NCI-H1092 treated with DMSO at 0.1 percent for 48 hours (cell line): ENCODE data around the gene DDIT3.
"Not testable (repeated sequence)": the region's sequence is repeated elsewhere in the genome, so short reads cannot be mapped to it uniquely, and the experiment has no call there.

Source experiments
- DNase-seq: peaks from one replicate; lab custom pipeline; 2025; lab: John Stamatoyannopoulos, UW

DDIT3 gene

DNA sequence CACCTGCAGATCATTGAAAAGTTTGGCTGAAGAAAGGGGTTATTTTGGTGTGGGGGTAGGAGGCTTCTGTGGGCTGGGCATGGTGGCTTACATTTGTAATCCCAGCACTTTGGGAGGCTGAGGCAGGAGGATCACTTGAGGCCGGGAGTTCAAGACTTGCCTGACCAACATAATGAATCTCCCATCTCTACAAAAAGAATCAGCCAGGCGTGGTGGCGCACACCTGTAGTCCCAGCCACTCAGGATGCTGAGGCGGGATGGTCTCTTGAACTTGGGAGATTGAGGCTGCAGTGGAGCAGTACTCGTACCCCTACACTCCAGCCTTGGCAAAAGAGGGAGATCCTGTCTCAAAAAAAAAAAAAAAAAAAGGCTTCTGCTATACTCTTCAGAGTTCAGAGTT lies 7.0 kb downstream of the DDIT3 start:
- DNase-seq = no peak

DNA sequence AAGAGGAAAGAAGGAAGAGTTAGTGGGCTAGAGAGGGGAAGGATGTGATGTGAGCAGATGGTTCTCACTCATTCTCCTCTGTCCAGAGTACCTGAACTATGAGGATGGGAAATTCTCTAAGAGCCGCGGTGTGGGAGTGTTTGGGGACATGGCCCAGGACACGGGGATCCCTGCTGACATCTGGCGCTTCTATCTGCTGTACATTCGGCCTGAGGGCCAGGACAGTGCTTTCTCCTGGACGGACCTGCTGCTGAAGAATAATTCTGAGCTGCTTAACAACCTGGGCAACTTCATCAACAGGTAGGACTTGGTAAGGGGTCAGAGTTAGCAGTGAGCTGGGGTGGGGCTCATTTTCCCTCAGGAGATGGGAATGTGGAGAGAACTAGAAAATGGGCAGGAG lies 7.6 kb downstream of the DDIT3 start:
- DNase-seq = no peak

DNA sequence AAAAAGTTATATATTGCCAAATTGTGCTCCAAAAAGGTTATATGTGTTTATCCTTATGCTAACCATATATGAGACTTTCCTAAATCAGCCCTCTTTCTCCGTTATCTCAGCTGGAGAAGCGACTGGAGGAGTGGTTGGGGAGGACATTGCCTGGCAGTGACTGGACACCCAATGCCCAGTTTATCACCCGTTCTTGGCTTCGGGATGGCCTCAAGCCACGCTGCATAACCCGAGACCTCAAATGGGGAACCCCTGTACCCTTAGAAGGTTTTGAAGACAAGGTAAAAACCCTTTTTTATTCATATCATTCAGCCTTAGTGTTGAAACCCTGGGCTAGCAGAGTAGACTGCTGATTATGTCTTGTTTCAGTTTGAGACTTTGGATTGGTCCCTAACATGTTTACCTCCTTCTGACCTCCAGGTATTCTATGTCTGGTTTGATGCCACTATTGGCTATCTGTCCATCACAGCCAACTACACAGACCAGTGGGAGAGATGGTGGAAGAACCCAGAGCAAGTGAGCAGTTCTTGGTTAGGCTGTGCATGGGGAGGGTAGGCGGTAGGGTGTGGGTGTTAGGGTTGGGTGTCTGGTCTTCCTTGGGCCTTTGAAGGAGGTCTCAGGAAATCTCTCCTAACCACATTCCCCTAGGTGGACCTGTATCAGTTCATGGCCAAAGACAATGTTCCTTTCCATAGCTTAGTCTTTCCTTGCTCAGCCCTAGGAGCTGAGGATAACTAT lies 8.6 kb downstream of the DDIT3 start:
- DNase-seq = no peak

DNA sequence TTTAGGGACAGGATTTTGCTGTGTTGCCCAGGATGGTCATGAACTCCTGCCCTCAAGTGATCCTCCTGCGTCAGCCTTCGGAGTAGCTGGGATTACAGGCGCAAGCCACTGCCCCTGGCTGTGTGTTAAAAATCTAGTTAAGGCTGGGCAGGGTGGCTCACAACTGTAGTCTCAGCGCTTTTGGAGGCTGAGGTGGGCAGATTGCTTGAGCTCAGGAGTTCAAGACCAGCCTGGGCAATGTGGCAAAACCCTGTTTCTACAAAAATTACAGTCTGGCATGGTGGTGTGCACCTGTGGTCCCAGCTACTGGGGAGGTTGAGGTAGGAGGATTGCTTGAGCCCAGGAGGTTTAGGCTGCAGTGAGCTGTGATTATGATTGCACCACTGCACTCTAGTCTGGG lies 9.2 kb downstream of the DDIT3 start:
- DNase-seq = no peak

DNA sequence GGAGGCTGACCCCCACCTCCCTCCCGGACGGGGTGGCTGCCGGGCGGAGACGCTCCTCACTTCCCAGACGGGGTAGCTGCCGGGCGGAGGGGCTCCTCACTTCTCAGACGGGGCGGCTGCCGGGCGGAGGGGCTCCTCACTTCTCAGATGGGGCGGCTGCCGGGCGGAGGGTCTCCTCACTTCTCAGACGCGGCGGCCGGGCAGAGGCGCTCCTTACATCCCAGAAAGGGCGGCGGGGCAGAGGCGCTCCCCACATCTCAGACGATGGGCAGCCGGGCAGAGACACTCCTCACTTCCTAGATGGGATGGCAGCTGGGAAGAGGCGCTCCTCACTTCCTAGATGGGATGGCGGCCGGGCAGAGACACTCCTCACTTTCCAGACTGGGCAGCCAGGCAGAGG lies 12.5 kb downstream of the DDIT3 start:
- not testable (repeated sequence) for DNase-seq

DNA sequence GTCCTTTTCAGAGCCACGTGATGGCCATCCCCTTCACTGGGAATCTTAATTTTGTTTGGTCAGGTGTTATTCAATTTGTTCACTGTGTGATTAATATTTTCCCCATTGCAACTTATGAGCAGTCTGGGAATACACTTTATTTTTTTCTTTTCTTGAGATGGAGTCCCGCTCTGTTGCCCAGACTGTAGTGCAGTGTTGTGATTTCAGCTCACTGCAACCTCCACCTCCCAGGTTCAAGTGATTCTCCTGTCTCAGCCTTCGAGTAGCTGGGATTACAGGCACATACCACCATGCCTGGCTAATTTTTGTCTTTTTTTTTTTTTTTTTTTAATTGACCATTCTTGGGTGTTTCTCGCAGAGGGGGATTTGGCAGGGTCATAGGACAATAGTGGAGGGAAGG lies 13.8 kb downstream of the DDIT3 start:
- not testable (repeated sequence) for DNase-seq

DNA sequence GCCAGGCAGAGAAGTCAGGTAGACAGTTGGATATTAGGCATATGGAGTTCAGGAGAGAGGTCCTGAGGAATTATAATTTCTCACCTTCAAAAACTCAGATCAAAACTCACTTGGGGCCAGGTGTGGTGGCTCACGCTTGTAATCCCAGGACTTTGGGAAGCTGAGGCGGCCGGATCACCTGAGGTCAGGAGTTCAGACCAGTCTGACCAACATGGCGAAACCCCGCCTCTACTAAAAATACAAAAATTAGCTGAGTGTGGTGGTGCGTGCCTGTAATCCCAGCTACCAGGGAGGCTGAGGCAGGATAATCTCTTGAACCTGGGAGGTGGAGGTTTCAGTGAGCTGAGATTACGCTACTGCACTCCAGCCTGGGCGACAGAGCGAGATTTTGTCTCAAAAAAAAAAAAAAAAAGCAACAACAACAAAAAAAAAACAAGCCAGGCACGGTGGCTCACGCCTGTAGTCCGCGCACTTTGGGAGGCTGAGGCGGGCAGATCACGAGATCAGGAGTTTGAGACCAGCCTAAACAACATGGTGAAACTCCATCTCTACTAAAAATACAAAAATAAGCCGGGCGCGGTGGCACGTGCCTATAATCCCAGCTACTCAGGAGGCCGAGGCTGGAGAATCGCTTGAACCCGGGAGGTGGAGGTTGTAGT lies 17.9 kb downstream of the DDIT3 start:
- DNase-seq = not testable (repeated sequence)

DNA sequence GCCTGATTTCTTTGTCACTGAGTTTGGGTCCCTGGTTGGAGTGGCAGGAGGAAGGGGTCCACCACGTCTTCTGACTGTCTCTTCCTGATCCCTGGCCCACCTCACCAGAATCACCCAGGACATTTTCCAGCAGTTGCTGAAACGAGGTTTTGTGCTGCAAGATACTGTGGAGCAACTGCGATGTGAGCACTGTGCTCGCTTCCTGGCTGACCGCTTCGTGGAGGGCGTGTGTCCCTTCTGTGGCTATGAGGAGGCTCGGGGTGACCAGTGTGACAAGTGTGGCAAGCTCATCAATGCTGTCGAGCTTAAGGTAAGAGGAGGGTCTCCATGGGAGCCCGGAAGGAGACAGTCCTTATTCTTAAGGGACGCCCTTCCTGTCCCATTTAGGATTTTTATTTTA lies 20.1 kb downstream of the DDIT3 start:
- no peak for DNase-seq

DNA sequence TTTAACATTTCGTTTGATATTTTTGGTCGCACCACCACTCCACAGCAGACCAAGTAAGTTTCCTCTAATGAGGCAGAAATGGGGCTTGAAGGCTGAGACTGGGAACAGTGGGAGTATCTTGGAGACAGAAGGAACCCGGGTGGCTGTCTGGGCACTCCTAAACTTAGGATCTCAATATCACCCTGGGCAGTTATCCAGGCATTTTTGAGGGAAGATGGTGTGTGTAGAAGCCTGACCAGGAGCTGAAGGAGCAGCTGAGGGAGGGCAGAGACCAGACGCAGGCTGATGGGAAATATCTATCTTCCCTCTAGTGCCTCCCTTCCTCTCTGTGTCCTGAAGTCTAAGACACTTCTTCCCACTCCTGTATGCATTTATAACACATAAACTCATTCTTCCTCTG lies 21.7 kb downstream of the DDIT3 start:
- DNase-seq = no peak

DNA sequence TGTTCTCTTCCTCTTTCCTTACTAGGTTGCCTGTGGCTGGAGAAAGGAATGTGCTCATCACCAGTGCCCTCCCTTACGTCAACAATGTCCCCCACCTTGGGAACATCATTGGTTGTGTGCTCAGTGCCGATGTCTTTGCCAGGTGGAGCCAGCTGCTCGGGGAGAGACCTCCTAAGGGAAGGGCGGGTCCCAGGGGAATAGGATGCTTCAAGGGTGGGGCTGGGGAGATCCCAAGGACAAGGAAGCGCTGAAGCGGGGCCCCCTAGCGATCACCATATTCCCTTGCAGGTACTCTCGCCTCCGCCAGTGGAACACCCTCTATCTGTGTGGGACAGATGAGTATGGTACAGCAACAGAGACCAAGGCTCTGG lies 22.2 kb downstream of the DDIT3 start:
- DNase-seq = no peak

DNA sequence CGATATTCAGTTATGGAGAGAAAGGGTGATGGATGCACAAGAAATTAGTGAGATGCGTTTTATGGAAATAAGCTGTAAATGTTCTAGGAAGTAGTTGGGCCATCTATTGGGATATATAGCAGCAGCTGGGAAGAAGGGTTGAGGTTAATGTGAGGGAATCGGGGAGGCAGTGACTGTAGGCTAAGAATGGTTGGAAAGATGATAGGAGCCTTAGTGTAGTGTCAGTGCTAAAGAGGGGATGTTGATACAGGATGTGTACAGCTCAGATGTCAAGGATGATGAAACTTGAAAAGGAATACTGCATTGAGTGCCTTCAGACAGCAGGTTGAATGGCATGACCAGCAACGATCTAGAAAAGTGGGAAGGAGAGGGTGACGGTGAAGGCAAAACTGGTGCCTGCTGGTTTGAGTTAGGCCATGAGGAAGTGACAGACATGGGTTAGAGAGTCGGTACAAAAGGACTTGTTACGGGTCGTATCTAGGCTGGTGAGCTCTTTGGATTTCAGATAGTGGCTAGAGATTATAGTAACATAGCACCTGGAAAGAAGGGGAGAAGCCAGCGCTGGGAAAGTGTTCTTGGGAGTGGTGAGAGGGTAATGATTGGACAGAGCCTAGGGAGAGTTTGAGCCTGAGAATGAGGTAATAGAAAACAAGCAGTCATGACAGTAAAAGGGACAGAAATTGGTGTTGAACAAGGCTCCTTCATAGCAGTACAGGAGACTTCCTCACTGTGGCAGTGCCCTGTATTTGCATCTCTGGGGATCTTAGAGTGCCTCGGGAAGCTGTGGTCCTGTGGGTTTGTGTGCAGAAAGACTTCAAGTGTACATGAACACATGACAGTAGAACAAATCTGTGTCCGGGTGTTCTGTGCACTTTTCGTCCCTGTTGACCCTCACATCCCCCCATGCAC lies 22.8 kb downstream of the DDIT3 start:
- DNase-seq = no peak

DNA sequence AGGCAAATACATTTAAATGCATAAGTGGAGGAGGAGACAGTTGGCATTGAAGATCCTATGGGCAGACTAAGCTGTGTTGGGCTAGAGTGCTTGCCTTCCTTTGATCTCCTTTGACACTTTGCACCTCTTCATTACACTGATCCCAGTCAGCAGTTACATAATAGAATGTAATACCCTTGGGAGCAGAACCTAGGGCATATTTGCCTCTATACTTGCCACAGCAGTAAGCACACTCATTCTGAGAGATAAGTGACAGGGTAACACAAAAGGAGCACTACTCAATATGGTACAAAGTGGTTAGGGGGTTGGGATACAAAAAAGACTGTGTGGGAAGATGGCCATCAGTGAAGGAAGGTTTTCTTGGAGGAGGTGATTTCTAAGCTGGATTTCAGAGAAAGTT lies 23.5 kb downstream of the DDIT3 start:
- DNase-seq = no peak

DNA sequence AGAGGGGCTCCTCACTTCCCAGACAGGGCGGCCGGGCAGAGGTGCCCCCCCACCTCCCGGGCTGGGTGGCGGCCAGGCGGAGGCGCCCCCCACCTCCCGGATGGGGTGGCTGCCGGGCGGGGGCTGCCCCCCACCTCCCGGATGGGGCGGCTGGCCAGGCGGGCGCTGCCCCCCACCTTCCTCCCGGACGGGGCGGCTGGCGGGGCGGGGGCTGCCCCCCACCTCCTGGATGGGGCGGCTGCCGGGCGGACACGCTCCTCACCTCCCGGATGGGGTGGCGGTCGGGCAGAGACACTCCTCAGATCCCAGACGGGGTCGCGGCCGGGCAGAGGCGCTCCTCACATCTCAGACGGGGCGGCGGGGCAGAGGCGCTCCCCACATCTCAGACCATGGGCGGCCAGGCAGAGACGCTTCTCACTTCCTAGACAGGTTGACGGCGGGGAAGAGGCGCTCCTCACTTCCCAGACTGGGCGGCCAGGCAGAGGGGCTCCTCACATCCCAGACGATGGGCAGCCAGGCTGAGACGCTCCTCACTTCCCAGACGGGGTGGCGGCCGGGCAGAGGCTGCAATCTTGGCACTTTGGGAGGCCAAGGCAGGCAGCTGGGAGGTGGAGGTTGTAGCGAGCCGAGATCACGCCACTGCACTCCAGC lies 25.1 kb downstream of the DDIT3 start:
- DNase-seq = not testable (repeated sequence)

DNA sequence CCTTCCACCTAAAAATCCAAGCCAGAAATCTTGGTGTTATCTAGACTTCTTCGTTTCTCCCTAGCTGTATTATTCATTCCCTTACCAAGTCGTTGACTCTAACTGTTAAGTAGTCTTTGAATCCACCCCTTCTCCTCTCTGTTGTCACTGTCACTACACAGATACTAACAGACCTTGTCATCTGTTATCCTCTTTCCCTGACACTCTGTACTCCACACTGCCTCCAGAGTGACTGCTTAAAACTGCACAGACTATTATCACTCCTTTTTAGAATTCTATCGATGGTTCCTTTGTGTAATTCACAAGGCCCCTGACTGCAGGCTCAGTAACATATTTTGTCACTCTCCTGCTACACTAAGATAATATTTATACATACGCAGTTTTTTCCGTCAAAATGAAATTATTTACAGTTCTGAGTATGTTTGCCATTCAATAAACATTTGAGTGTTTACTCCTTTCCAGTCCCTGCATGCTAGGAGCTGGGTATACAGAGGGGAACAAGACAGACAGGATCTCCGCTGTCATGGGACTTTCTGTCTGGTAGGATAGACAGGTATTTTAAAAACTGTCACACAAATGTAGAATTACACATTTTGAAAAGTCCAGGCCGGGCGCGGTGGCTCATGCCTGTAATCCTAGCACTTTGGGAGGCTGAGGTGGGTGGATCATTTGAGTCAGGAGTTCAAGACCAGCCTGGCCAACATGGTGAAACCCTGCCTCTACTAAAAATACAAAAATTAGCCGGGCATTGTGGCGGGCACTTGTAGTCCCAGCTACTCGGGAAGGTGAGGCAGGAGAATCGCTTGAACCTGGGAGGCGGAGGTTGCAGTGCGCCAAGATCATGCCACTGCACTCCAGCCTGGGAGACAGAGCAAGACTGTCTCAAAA lies 28.7 kb downstream of the DDIT3 start:
- no peak for DNase-seq

DNA sequence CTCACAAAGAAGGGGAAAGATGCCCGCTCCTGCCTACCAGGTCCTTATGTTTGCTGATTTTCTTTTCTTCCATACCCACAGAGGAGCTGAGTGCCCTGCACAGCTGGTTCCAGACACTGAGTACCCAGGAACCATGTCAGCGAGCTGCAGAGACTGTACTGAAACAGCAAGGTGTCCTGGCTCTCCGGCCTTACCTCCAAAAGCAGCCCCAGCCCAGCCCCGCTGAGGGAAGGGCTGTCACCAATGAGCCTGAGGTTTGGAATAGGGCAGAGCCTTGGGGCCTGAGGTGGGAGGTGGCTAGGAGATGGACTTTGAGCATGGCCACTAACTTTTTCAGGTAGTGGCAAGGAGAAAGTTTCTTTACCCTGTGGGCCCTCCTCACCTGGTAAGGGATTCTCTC lies 30.2 kb downstream of the DDIT3 start:
- DNase-seq = no peak

DNA sequence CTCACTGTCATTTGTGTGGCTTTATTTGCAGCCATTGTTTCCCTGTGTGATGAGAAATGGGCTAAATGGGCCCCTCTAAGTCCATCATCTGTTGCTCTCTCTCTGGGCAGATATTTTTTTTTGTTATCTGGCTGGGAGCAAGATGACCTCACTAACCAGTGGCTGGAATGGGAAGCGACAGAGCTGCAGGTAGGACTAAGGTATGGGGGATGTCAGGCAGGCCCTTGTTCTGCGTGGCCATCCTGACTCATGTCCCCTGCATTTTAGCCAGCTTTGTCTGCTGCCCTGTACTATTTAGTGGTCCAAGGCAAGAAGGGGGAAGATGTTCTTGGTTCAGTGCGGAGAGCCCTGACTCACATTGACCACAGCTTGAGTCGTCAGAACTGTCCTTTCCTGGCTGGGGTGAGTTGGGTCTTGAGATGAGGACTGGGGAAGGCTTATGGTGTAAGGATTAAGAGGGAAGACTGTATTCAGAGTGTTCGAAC lies 31.1 kb downstream of the DDIT3 start:
- DNase-seq = no peak

DNA sequence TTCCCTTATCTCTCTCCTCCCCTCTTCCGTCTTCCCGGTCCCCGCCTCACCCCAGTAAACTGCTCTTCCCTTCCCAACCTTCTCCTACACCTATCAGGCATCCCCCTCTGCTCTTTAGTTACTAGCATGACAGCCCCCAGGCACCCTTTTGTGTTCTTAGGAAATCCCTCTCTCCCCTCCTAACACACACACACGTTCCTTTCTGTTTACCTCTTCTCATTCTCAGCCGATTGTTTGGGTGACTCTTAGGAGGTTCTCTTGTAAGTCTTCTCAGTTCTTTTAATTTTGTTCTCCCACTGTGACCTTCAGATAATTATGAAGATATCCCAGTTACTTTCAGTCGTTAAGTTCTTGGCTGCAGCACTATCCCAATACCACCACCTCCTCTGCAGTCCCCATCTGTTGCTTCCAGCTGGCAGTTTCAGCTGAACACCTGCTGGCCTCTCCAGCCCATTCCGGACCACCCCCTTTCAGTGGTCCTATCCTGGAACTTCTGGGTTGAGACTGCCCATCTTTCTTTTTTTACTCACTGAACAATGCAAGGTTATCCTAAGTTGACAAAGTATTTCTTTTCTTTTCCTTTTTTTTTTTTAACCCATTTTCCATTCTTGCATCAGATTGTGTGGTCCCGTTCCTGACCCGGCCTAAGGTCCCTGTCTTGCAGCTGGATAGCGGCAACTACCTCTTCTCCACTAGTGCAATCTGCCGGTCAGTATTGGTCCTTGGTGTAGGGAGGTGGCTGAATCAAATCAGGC lies 31.7 kb downstream of the DDIT3 start:
- no peak for DNase-seq

DNA sequence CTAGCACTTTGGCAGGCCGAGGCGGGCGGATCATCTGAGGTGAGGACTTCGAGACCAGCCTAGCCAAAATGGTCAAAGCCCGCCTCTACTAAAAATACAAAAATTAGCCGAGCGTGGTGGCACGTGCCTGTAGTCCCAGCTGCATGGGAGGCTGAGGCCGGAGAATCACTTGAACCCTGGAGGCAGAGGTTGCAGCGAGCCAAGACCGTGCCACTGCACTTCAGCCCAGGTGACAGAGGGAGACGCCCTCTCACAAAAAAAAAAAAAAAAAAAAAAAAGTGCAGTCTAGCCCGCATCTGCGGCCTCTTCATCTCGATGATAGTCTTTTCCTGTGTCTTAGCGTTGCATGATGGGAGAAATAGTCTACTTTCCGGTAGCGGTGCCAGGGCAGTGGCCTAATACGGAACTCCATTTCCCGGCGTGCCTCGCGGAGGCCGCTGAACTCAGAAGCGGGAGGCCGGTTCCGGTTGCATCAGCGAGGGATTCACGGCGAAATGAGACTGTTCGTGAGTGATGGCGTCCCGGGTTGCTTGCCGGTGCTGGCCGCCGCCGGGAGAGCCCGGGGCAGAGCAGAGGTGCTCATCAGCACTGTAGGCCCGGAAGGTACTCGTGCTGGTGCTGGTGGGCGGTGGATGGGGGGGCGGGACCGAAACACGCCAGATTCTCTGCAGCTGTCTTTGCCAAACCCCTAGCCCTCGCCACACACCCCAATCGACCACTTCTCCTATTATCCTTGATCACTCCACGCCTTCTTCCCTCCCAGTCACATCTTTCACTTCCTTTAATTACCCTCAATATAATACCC lies 32.5 kb downstream of the DDIT3 start, which contains the start of gene MARS1:
Gene MARS1, plus strand, starts transcription at position 472 of the 805 bp plus-strand sequence. Its CDS starts 23 bp downstream, at position 495.
- peak; percentile 93 for DNase-seq

DNA sequence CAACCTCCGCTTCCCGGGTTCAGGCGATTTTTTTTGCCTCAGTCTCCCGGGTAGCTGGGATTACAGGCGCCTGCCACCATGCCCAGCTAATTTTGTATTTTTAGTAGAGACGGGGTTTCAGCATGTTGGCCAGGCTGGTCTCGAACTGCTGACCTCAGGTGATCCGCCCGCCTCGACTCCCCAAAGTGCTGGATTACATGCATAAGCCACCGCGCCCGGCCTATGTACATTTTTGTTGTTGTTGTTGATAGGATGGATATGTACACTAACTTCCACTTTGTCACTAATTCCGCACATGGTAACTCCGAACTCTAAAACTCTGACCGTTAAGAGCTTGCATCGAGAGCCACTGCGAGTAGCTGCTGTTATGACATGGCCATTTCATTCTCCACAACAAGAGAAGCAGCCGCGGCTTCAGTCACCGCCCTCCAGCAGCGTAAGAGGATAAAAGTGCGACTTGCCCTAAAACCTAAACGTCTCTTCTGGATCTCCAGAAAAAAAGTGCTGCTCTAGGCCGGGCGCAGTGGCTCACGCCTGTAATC lies 33.2 kb downstream of the DDIT3 start:
- no peak for DNase-seq
